Glomerular endothelial cell (primary cell): ENCODE data around the gene PDIA2. TPM values are rescaled to one million over a fixed set of nuclear protein-coding genes. Genes with fewer than 3 reads are reported as not detected.
"Not testable (repeated sequence)": the region's sequence is repeated elsewhere in the genome, so short reads cannot be mapped to it uniquely, and the experiment has no call there.

Experiments used
- DNase-seq: peaks from one replicate; pipeline ENCODE4 v3.0.0-alpha.2; 2011; ENCODE audit warnings: low read depth, low spot score; ENCODE audit errors: extremely low read depth
- total RNA-seq: library from RNA; depleted of rRNA; stranded (reverse); fragments of >200 nt; gene quantifications from 2 replicates; pipeline ENCODE4 v1.2.3, GENCODE V29; 2015

PDIA2 gene
- total RNA-seq, 1 donor from 2014 or later, result 0.23 TPM

DNA sequence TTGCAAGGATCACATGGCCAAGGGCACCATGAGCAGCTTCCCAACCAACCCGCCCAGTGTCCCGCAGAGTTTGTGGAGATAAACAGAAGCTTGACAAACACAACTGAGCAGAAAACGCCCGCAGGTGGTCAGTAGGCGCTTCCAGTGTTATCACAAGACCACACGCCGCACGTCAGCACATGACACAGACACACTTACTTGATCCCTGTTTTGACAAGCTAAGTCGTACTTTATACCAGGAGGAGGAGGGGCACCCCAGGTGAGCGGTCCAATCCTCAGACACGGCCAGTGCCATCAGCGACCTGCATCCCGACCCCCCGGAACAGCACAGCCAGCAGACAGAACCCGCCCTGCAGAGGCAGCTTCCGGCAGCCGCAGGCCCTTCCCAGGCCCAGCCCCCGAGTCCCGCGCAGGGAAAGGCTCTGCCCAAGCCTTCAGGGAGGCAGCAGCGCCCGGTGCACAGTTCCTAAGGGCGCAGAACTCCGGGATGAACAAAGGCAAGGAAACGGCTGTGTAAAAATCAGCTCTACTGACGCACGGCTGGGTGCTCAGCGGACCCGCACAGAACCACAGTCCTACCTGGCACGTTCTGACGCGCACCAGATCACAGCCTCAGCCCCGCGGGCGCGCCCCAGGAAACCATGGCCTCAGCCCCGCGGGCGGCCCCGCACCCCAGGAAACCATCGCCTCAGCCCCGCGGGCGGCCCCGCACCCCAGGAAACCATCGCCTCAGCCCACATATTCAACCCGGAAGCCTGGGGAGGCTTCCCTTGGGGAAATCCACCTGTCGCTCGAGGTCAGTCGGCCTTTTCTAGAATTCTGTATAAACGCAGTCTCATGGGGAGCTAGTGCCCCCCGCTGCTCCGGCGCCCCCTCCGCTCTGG, 41.7 kb downstream of the PDIA2 start:
- no peak for DNase-seq

DNA sequence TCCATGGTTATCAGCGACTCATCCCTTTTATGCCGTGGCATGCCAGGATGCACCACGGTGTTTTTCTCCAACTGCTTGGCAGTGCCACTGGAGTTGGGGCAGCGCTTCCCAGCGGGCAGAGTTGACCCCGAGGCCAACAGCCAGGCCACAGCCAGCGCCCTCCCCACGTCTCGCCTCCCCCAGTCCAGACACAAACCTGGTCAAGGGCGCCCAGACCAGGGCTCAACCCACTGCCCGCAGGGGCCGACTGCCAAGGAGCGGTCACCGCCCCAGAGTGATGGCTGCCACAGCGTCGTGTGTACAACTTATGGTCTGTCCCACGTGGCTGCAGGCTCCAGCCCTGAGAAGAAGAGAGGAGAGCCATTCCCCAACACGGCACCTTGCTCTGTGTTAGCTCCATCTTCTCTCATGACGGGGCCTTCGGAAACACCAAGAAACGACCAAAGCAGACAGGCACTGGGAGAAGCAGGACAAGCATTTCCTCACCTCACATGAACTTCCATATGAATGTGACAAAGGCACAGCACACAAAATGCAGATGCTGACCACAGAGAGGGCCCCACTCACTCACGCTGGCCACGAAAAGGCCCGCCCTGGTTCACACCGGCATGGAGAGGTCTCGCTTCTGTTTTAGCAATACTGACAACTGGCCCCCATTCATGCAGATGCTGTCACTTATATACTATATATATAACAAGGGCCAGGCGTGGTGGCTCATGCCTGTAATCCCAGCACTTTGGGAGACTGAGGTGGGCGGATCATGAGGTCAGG, 42.6 kb downstream of the PDIA2 start:
- no peak for DNase-seq

DNA sequence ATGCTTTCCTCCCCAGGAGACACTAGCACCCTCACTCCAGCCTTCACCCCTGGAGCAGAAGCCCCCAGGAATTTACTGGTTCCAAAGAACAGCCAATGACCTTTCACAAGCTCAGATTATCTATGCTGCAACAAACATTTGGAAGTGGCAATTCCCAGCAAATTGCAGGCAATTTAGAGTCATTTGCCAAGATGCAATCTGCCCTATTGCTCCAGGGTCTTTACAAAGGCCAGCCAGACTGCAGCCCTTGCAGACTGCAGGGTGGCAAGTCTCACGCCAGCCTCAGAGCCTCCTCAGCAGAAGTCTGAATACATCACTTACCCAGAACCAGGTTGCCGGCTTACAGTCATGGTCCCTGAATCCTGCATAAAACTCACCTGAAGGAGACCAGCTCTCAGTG, 47.8 kb downstream of the PDIA2 start:
- no peak for DNase-seq

DNA sequence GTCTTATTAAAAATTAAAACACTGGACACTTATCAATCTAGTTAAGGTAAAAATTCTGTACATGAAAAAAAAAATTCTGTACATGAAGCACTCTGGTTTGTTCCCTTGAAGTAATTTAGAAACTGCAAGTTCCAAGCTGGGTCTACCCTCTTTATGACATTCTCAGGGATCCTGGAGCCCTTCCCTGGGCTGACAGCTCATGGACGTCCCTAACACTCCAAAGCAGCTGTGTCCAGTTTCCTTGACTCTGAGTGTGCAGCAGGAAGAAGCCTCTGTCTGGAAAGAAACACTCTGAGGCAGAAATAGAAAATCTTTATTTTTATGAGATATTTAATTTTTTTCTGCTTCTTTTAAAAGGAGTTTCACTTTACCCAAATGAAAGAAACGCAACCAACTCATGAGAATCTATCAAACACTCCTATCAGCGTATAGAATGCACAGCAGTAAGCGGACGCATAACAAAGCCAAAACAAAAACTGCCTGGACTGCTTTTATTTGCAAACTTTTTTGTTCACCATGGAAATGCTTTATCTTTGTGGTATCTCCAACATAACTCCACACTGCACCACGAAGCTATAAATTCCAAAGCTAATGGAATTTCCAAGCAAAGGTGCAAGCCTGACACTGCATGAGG, 48.3 kb downstream of the PDIA2 start:
- not testable (repeated sequence) for DNase-seq

DNA sequence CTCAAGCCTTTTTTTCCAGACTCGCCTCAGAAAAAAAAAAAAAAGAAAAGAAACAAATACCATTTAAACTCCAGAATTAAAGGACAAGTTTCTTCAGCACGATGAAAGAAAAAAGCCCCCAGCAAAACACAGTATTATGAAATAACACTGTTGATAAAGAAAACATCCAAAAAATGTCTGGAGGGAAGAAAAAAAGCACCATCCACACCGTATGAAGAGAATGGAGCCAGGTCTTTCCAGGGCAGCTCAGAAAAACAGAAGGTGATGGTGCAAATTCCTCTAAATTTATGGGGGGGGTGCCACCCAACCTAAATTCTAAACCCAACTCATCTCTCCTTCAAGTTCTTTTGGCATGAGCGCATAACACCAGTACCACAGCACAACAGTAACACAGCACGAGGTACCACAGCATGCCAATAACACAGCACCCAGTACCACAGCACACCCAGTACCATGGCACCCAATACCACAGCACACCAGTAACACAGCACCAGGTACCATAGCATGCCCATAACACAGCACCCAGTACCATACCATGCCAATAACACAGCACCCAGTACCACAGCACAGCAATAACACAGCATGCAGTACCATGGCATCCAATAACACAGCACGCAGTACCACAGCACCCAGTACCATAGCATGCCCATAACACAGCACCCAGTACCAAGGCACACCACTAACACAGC, 50.6 kb downstream of the PDIA2 start:
- DNase-seq, result no peak

DNA sequence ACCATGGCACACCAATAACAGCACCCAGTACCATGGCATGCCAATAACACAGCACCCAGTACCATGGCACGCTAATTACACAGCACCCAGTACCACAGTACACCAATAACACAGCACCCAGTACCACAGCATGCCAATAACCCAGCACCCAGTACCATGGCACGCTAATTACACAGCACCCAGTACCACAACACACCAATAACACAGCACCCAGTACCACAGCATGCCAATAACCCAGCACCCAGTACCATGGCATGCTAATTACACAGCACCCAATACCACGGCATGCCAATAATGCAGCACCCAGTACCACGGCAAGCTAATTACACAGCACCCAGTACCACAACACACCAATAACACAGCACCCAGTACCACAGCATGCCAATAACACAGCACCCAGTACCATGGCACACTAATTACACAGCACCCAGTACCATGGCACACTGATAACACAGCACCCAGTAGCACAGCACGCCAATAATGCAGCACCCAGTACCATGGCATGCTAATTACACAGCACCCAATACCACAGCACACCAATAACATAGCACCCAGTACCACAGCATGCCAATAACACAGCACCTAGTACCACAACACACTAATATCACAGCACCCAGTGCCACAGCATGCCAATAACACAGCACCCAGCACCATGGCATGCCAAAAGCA, 51.3 kb downstream of the PDIA2 start:
- DNase-seq, result not testable (repeated sequence)

DNA sequence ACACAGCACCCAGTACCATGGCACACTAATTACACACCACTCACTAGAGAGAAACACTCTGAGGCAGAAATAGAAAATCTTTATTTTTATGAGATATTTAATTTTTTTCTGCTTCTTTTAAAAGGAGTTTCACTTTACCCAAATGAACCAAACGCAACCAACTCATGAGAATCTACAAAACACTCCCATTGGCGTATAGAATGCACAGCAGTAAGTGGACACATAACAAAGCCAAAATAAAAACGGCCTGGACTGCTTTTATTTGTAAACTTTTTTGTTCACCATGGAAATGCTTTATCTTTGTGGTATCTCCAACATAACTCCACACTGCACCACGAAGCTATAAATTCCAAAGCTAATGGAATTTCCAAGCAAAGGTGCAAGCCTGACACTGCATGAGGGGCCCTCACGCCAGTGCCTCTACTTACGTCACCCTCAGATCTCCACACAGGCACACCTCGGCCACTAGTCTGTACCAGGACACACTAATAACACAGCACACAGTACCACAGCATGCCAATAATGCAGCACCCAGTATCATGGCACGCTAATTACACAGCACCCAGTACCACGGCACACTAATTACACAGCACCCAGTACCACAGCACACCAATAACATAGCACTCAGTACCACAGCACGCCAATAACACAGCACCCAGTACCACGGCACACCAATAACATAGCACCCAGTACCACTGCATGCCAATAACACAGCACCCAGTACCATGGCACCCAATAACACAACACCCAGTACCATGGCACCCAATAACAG, 52.1 kb downstream of the PDIA2 start:
- DNase-seq, result not testable (repeated sequence)

DNA sequence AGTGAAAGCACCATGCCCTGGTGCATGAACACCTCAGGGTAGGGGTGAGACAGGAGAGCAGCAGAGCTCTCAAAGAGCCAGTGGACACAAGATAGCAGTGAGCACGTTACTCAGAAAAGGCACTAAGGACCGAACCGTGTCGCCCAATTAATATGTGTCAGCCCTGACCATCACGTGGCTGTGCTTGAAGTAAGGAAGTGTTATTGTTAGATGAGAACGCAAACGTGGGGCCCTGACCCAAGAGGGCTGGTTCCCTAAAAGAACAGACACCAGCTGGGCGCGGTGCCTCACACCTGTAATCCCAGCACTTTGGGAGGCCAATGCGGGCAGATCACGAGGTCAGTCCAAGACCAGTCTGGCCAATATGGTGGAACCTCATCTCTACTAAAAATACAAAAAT, 53.3 kb downstream of the PDIA2 start:
- no peak for DNase-seq

Other genes with a start within 250 kb of the PDIA2 start
- gene POLR3K, start 229.6 kb upstream of the PDIA2 start, total RNA-seq, result 4.8 and 8.5 TPM in 2 replicates
- 20.7 and 25.1 TPM in 2 replicates for gene SNRNP25, start 229.3 kb upstream of the PDIA2 start, total RNA-seq
- gene RHBDF1, start 210.5 kb upstream of the PDIA2 start, total RNA-seq, result 46.6 and 75.5 TPM in 2 replicates
- gene MPG, start 204.9 kb upstream of the PDIA2 start, total RNA-seq, result 174 and 190 TPM in 2 replicates
- gene NPRL3, start 144.5 kb upstream of the PDIA2 start, total RNA-seq, result 15.1 and 39.6 TPM in 2 replicates
- not detected in 2 replicates for gene HBZ, start 130.5 kb upstream of the PDIA2 start, total RNA-seq
- not detected in 2 replicates for gene HBM, start 117.2 kb upstream of the PDIA2 start, total RNA-seq
- gene HBA2, start 110.3 kb upstream of the PDIA2 start, total RNA-seq, result not detected in 2 replicates
- not detected in 2 replicates for gene HBA1, start 106.5 kb upstream of the PDIA2 start, total RNA-seq
- 3.7 and 4.9 TPM in 2 replicates for gene HBQ1, start 102.7 kb upstream of the PDIA2 start, total RNA-seq
- 45.6 and 85.6 TPM in 2 replicates for gene LUC7L, start 53.7 kb upstream of the PDIA2 start, total RNA-seq
- 112 and 124 TPM in 2 replicates for gene FAM234A, start 48.3 kb upstream of the PDIA2 start, total RNA-seq
- 2.3 and 3.9 TPM in 2 replicates for gene RGS11, start 7.2 kb upstream of the PDIA2 start, total RNA-seq
- gene ARHGDIG, start 2.6 kb upstream of the PDIA2 start, total RNA-seq, result 0.64 and 4.0 TPM in 2 replicates
- gene AXIN1, start 69.6 kb downstream of the PDIA2 start, total RNA-seq, result 24.0 and 28.5 TPM in 2 replicates
- gene MRPL28, start 87.4 kb downstream of the PDIA2 start, total RNA-seq, result 112 and 144 TPM in 2 replicates
- 162 and 197 TPM in 2 replicates for gene PGAP6, start 98.8 kb downstream of the PDIA2 start, total RNA-seq
- 147 and 203 TPM in 2 replicates for gene NME4, start 114.0 kb downstream of the PDIA2 start, total RNA-seq
- gene DECR2, start 118.7 kb downstream of the PDIA2 start, total RNA-seq, result 29.1 and 35.9 TPM in 2 replicates
- 41.2 and 53.8 TPM in 2 replicates for gene RAB11FIP3, start 142.5 kb downstream of the PDIA2 start, total RNA-seq
- gene CAPN15, start 244.5 kb downstream of the PDIA2 start, total RNA-seq, result 57.0 and 72.5 TPM in 2 replicates